ENCODE data around the gene USP49. TPM values are rescaled to one million over a fixed set of nuclear protein-coding genes. Genes with fewer than 3 reads are reported as not detected.

USP49 gene
- total and polyA plus RNA-seq, 2 of the 13 experiments (the other 11 are each of a cell fraction or from before 2014, with no cell fraction given) = 2.9 to 4.3 TPM

DNA sequence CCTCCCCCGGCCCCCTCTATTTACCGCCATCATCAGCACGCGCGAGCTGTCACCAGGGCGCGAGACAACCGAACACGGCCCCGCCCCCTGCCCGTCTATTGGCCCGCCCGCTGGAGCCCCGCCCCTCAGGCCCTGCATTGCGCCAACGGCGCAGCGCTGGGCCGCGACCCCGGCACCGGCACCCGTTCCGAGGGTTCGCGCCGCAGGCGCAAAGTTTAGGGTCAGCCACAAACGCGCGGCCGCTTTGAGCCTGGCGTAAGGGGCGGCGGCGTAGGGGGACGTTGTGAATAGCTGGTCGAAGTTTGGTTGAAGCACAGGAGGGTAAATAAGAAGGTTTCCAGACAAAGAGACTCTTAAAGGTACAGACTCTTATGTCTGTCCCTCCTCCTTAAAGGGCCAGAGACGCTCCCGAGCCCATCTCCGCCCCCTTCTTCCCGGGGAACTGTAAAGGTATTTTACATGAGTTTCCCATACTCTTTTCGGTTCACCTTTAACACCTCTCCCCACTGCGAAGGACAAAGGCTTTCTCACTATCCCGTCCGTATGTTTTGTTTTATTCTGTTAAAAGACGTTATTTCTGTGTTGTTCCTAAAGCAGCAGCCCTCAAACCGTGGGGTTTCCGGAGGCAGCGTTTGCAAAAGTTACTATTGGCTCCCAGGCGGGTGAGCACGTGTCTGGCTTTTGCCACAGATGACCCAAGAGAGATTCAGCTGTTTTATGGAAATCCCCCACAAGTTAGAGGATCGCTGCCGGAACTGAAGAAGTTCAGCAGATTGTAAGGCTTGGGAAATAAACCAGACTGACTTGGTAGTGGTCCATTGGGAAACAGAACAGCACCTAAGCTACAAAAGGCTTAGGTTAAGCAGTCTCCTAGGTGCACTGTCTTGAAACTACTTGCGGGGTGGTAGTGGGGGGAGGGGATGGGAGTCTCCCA, at the start of gene USP49 (continued):
- TF ChIP-seq TAF15 (IDR thresholded peaks at IDR 0.05; ENCODE audit: low read depth, low read length, poor library complexity, severe bottlenecking) (no peak), ZNF598 (CRISPR knock-in tag; IDR thresholded peaks at IDR 0.05; ENCODE audit: borderline replicate concordance) (peak; percentile 64; the same call in 1 of the 2 replicates), PHF20 (CRISPR knock-in tag; IDR thresholded peaks at IDR 0.05) (peak; percentile 16; the same call in 1 of the 2 replicates), DNMT3B (CRISPR knock-in tag; conservative IDR thresholded peaks at IDR 0.05) (no peak), SPEN (CRISPR knock-in tag; IDR thresholded peaks at IDR 0.05; ENCODE audit: low read depth) (peak; percentile 69), ZNF543 (CRISPR knock-in tag; IDR thresholded peaks at IDR 0.05) (no peak), AHR (CRISPR knock-in tag; IDR thresholded peaks at IDR 0.05) (no peak), SSRP1 (CRISPR knock-in tag; IDR thresholded peaks at IDR 0.05) (no peak), ZFP36L2 (CRISPR knock-in tag; IDR thresholded peaks at IDR 0.05) (no peak), ZSCAN30 (CRISPR knock-in tag; IDR thresholded peaks at IDR 0.05) (no peak), ZNF629 (CRISPR knock-in tag; conservative IDR thresholded peaks at IDR 0.05) (no peak), SNRNP70 (IDR thresholded peaks at IDR 0.05; ENCODE audit: low read depth, low read length) (0 out of 2 replicates have a peak, but pooled peaks have one; percentile 66), NFIB (CRISPR knock-in tag; IDR thresholded peaks at IDR 0.05; ENCODE audit: borderline replicate concordance) (no peak), YEATS4 (CRISPR knock-in tag; IDR thresholded peaks at IDR 0.05; ENCODE audit: borderline replicate concordance) (peak; percentile 47), GFI1 (CRISPR knock-in tag; IDR thresholded peaks at IDR 0.05; ENCODE audit: borderline replicate concordance) (no peak), ASH2L (IDR thresholded peaks at IDR 0.05; ENCODE audit: insufficient read length, low read depth, low read length) (peak; percentile 77), ZNF441 (CRISPR knock-in tag; IDR thresholded peaks at IDR 0.05; ENCODE audit: borderline replicate concordance) (no peak), ZNF790 (CRISPR knock-in tag; IDR thresholded peaks at IDR 0.05; ENCODE audit: borderline replicate concordance) (no peak), TFDP2 (CRISPR knock-in tag; IDR thresholded peaks at IDR 0.05) (peak; percentile 60), ZNF18 (CRISPR knock-in tag; IDR thresholded peaks at IDR 0.05; ENCODE audit: insufficient replicate concordance) (no peak)
- TF ChIP-seq, protein P1, sequence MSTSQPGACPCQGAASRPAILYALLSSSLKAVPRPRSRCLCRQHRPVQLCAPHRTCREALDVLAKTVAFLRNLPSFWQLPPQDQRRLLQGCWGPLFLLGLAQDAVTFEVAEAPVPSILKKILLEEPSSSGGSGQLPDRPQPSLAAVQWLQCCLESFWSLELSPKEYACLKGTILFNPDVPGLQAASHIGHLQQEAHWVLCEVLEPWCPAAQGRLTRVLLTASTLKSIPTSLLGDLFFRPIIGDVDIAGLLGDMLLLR (CRISPR knock-in tag; IDR thresholded peaks at IDR 0.05) = peak; percentile 50; the same call in 1 of the 2 replicates
- TF ChIP-seq, protein P2, sequence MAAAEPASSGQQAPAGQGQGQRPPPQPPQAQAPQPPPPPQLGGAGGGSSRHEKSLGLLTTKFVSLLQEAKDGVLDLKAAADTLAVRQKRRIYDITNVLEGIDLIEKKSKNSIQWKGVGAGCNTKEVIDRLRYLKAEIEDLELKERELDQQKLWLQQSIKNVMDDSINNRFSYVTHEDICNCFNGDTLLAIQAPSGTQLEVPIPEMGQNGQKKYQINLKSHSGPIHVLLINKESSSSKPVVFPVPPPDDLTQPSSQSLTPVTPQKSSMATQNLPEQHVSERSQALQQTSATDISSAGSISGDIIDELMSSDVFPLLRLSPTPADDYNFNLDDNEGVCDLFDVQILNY (CRISPR knock-in tag; conservative IDR thresholded peaks at IDR 0.05) = no peak
- TF ChIP-seq, protein P3, sequence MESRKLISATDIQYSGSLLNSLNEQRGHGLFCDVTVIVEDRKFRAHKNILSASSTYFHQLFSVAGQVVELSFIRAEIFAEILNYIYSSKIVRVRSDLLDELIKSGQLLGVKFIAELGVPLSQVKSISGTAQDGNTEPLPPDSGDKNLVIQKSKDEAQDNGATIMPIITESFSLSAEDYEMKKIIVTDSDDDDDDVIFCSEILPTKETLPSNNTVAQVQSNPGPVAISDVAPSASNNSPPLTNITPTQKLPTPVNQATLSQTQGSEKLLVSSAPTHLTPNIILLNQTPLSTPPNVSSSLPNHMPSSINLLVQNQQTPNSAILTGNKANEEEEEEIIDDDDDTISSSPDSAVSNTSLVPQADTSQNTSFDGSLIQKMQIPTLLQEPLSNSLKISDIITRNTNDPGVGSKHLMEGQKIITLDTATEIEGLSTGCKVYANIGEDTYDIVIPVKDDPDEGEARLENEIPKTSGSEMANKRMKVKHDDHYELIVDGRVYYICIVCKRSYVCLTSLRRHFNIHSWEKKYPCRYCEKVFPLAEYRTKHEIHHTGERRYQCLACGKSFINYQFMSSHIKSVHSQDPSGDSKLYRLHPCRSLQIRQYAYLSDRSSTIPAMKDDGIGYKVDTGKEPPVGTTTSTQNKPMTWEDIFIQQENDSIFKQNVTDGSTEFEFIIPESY (CRISPR knock-in tag; IDR thresholded peaks at IDR 0.05) = no peak
